ENCODE data around the gene MSRB1.
"Not testable (repeated sequence)": the region's sequence is repeated elsewhere in the genome, so short reads cannot be mapped to it uniquely, and the experiment has no call there.

MSRB1 gene

GRCh38 chr16:1960665-1961630, 17.9 kb upstream of the MSRB1 start:
- DNase-seq (ENCODE audit: low spot score), result no peak

- DNase-seq (ENCODE audit: low spot score), result peak; percentile 89
These were observed 16.5 kb upstream of the MSRB1 start, which contains the start of gene NDUFB10 for GRCh38 chr16:1959269-1960039. NDUFB10 (plus strand) TSS chr16:1959538; CDS start chr16:1959625, 87 bp downstream.

- DNase-seq (ENCODE audit: low spot score), result no peak
These were observed 15.8 kb upstream of the MSRB1 start for GRCh38 chr16:1958715-1959268.

- DNase-seq (ENCODE audit: low spot score), result not testable (repeated sequence)
These were observed 15.1 kb upstream of the MSRB1 start for GRCh38 chr16:1958143-1958491.

- DNase-seq (ENCODE audit: low spot score), result not testable (repeated sequence)
These were observed 14.6 kb upstream of the MSRB1 start for GRCh38 chr16:1957434-1958142.

- DNase-seq (ENCODE audit: low spot score), result no peak
These were observed 10.7 kb upstream of the MSRB1 start for GRCh38 chr16:1953734-1954133.

- no peak for DNase-seq (ENCODE audit: low spot score)
These were observed 7.6 kb upstream of the MSRB1 start for GRCh38 chr16:1950559-1950958.

GRCh38 chr16:1950047-1950446, 7.0 kb upstream of the MSRB1 start:
- no peak for DNase-seq (ENCODE audit: low spot score)

GRCh38 chr16:1949507-1949906, 6.5 kb upstream of the MSRB1 start:
- no peak for DNase-seq (ENCODE audit: low spot score)

GRCh38 chr16:1947369-1947670, 4.3 kb upstream of the MSRB1 start:
- DNase-seq (ENCODE audit: low spot score), result no peak

GRCh38 chr16:1946495-1947368, 3.7 kb upstream of the MSRB1 start:
- no peak for DNase-seq (ENCODE audit: low spot score)

- no peak for DNase-seq (ENCODE audit: low spot score)
These were observed 2.8 kb upstream of the MSRB1 start for GRCh38 chr16:1945559-1946391.

- no peak for DNase-seq (ENCODE audit: low spot score)
These were observed 1.7 kb upstream of the MSRB1 start for GRCh38 chr16:1944612-1945199.

GRCh38 chr16:1942047-1942809, 771 bp downstream of the MSRB1 start:
- peak; percentile 19 for DNase-seq (ENCODE audit: low spot score)

- DNase-seq (ENCODE audit: low spot score), result no peak
These were observed 1.6 kb downstream of the MSRB1 start for GRCh38 chr16:1941162-1942046.

- DNase-seq (ENCODE audit: low spot score), result no peak
These were observed 2.5 kb downstream of the MSRB1 start for GRCh38 chr16:1940273-1941161.

- DNase-seq (ENCODE audit: low spot score), result not testable (repeated sequence)
These were observed 3.2 kb downstream of the MSRB1 start for GRCh38 chr16:1939833-1940232.

All from CD4-positive, alpha-beta T cell treated with Interleukin-15 for 4 hours (primary cell).